ENCODE data around the gene RAB44.

Gene RAB44

DNA sequence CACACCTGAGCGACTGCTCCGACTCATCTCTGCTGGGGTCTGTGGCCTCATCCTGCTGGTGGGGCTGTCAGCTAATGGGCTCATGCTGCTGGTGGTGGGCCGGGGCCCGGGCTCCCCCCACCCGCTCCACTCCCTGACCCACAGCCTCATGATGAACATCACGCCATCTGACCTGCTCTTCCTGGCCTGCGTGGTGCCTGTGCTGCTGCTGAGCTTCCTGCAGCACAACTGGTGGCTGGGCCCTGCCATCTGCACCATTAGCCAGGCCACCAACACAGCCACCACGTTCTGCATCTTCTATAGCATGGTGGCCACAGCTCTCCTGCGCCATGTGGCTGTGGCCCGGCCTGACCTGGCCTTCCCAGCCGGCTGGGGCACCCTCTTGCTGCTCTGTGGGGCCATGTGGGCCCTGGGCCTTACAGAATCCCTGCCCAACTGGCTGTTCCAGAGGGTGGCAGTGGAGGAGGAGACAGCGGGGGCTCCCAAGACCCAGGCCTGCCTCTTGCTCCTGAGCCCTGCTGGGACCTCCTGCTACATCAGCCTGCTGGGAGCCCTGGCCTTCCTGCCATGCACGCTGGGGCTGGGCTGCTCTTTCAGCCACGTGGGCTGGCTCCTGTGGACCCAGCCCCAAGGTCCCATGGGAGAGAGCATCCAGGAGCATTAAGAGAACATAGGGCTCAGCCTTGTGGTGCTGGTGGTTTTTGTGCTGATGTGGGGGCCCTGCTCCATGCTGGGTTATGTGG lies 39.6 kb downstream of the RAB44 start:
- no peak overlapping the region for H3K27ac ChIP-seq (ENCODE audit: low read depth, low read length)
- H3K36me3 ChIP-seq (ENCODE audit: control insufficient read depth, insufficient read depth, low read length): no peaks in the 10 kb centered on the region
- 0 out of 2 replicates have a peak, but pooled peaks cover 10% of the 10 kb centered on the region for H3K4me1 ChIP-seq (ENCODE audit: control insufficient read depth, insufficient read depth, low read length)
- no peaks in the 10 kb centered on the region for H3K9me3 ChIP-seq (ENCODE audit: control insufficient read depth, insufficient read depth, low read length)
- no peak overlapping the region for H3K4me3 ChIP-seq (ENCODE audit: low read depth, low read length)
- no peak overlapping the region for H3K9ac ChIP-seq (ENCODE audit: low read depth, low read length)
- no peaks in the 10 kb centered on the region for H3K27me3 ChIP-seq (ENCODE audit: control insufficient read depth, insufficient read depth, low read length)

- no peaks in the 10 kb centered on the region for H3K9me3 ChIP-seq (ENCODE audit: control insufficient read depth, insufficient read depth, low read length)
- no peak overlapping the region for H3K4me3 ChIP-seq (ENCODE audit: low read depth, low read length)
- H3K4me1 ChIP-seq (ENCODE audit: control insufficient read depth, insufficient read depth, low read length): 0 out of 2 replicates have a peak, but pooled peaks cover 10% of the 10 kb centered on the region
- no peak overlapping the region for H3K27ac ChIP-seq (ENCODE audit: low read depth, low read length)
- H3K27me3 ChIP-seq (ENCODE audit: control insufficient read depth, insufficient read depth, low read length): no peaks in the 10 kb centered on the region
- H3K36me3 ChIP-seq (ENCODE audit: control insufficient read depth, insufficient read depth, low read length): no peaks in the 10 kb centered on the region
- H3K9ac ChIP-seq (ENCODE audit: low read depth, low read length): no peak overlapping the region
Measured at GRCh38 chr6:36738108-36738507, 40.5 kb downstream of the RAB44 start.

DNA sequence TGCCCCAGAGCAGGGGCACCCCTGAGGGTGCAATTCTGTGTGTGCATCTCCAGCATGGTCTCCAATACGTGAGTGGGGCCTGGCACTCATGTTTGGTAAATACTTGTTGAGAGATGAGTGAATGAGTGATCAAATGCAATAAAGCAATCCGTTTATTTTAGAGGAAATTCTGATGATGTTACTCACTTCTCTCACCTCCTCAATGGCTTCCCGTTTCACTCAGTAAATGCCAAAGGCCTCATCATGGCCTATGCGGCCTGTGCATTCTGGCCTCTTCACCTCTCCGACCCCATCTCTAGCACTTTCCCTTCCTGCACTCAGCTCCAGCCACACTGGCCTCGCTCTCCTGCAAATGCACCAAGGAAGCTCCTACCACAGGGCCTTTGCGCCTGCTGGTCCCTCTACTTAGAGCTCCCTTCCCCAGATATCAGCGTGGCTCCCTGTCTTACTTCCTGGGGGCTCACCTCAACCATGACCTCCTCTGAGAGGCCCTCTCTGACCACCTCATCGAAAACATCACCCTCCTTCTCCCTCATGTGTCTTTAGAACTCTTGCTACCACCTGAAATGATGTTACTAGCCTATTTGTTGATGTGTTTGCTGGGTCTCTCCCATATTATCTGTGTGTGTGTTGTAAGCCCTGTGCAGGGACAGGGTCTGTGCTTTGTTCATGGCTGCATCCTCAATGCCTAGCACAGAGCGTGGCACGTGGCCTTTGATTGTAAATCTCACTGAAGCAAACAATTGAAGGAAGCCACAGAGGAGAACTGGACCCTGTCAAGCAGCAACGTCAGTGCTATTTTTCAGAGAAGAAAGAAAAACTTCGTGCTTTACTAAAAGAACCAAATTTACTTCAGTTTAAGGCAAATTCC lies 42.6 kb downstream of the RAB44 start:
- Histone ChIP-seq H3K36me3 (ENCODE audit: control insufficient read depth, insufficient read depth, low read length) (no peaks in the 10 kb centered on the region), H3K9ac (ENCODE audit: low read depth, low read length) (no peak overlapping the region), H3K27me3 (ENCODE audit: control insufficient read depth, insufficient read depth, low read length) (no peaks in the 10 kb centered on the region), H3K9me3 (ENCODE audit: control insufficient read depth, insufficient read depth, low read length) (no peaks in the 10 kb centered on the region), H3K27ac (ENCODE audit: low read depth, low read length) (no peak overlapping the region), H3K4me3 (ENCODE audit: low read depth, low read length) (no peak overlapping the region), H3K4me1 (ENCODE audit: control insufficient read depth, insufficient read depth, low read length) (0 out of 2 replicates have a peak, but pooled peaks cover 7% of the 10 kb centered on the region)

- Histone ChIP-seq H3K9ac (ENCODE audit: low read depth, low read length) (no peak overlapping the region), H3K27ac (ENCODE audit: low read depth, low read length) (no peak overlapping the region), H3K27me3 (ENCODE audit: control insufficient read depth, insufficient read depth, low read length) (no peaks in the 10 kb centered on the region), H3K4me3 (ENCODE audit: low read depth, low read length) (no peak overlapping the region), H3K9me3 (ENCODE audit: control insufficient read depth, insufficient read depth, low read length) (no peaks in the 10 kb centered on the region), H3K36me3 (ENCODE audit: control insufficient read depth, insufficient read depth, low read length) (no peaks in the 10 kb centered on the region), H3K4me1 (ENCODE audit: control insufficient read depth, insufficient read depth, low read length) (0 out of 2 replicates have a peak, but pooled peaks cover under 1% of the 10 kb centered on the region)
Measured at GRCh38 chr6:36740818-36741179, 43.2 kb downstream of the RAB44 start.

DNA sequence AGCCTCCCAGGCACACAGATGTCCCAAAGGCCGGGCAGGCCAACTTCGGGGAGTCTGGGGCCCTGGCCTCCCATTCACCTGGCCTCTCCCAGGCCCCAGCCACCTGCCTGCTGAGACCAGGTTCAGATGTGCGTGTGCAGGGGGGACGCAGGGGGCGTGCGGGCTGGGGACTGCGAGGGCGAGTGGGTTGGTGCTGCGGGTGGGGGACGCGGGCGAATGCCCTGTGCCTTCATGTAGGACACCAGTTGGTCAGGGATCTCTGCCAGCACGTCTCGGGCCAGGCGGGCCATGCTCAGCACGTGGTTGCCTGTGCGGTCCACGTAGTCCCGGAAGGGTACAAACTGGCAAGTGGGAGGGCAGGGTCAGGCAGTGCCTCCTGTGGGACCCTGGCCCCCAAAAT lies 44.5 kb downstream of the RAB44 start:
- no peaks in the 10 kb centered on the region for H3K27me3 ChIP-seq (ENCODE audit: control insufficient read depth, insufficient read depth, low read length)
- no peaks in the 10 kb centered on the region for H3K36me3 ChIP-seq (ENCODE audit: control insufficient read depth, insufficient read depth, low read length)
- H3K27ac ChIP-seq (ENCODE audit: low read depth, low read length): no peak overlapping the region
- no peak overlapping the region for H3K9ac ChIP-seq (ENCODE audit: low read depth, low read length)
- no peaks in the 10 kb centered on the region for H3K9me3 ChIP-seq (ENCODE audit: control insufficient read depth, insufficient read depth, low read length)
- H3K4me3 ChIP-seq (ENCODE audit: low read depth, low read length): no peak overlapping the region
- H3K4me1 ChIP-seq (ENCODE audit: control insufficient read depth, insufficient read depth, low read length): no peaks in the 10 kb centered on the region

- Histone ChIP-seq H3K27ac (ENCODE audit: low read depth, low read length) (no peak overlapping the region), H3K36me3 (ENCODE audit: control insufficient read depth, insufficient read depth, low read length) (no peaks in the 10 kb centered on the region), H3K4me3 (ENCODE audit: low read depth, low read length) (no peak overlapping the region), H3K4me1 (ENCODE audit: control insufficient read depth, insufficient read depth, low read length) (no peaks in the 10 kb centered on the region), H3K9me3 (ENCODE audit: control insufficient read depth, insufficient read depth, low read length) (no peaks in the 10 kb centered on the region), H3K27me3 (ENCODE audit: control insufficient read depth, insufficient read depth, low read length) (no peaks in the 10 kb centered on the region), H3K9ac (ENCODE audit: low read depth, low read length) (no peak overlapping the region)
Measured at GRCh38 chr6:36743032-36743431, 45.4 kb downstream of the RAB44 start.

DNA sequence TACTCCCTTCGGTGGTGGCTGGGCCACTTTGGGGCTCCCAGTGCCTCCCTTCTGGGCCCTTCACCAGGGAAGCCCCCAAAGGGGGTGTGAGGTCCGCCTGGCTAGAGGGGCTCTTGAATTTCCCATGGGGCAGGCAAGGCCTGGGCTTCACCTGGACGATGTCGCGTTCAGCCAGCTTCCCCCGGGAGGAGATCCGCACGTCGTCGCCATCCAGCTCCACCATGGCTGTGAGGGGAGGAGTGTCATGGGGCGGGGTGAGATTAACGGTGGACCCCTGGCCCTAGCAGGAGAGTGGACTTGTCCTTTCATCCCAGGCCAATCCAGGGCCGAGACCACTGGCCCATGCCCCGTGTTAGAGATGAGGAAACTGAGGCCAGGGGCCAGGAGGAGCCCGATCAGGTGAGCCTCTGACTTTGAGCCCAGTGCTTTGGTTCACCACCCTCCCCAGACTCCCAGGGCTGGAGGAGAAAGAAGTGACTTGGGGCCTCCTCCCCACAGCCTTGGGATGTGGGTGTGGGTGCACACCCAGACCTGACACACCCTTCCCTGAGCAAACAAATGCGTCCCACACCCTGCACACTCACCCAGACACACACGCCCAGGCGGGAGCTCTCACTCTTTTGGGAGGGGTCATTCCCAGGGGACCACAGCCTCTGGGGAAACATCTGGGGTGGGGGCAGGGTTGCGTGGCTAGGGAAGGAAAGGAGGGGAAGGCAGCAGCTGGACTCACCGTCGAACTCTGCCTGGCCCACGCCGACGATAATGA lies 46.1 kb downstream of the RAB44 start:
- no peaks in the 10 kb centered on the region for H3K4me1 ChIP-seq (ENCODE audit: control insufficient read depth, insufficient read depth, low read length)

GRCh38 chr6:36744304-36744673 lies 46.7 kb downstream of the RAB44 start:
- Histone ChIP-seq H3K4me3 (ENCODE audit: low read depth, low read length) (no peak overlapping the region), H3K27me3 (ENCODE audit: control insufficient read depth, insufficient read depth, low read length) (no peaks in the 10 kb centered on the region), H3K36me3 (ENCODE audit: control insufficient read depth, insufficient read depth, low read length) (no peaks in the 10 kb centered on the region), H3K27ac (ENCODE audit: low read depth, low read length) (no peak overlapping the region), H3K9ac (ENCODE audit: low read depth, low read length) (no peak overlapping the region), H3K9me3 (ENCODE audit: control insufficient read depth, insufficient read depth, low read length) (no peaks in the 10 kb centered on the region), H3K4me1 (ENCODE audit: control insufficient read depth, insufficient read depth, low read length) (no peaks in the 10 kb centered on the region)

More for the DNA sequence above, 46.1 kb downstream of the RAB44 start:
- H3K9me3 ChIP-seq (ENCODE audit: control insufficient read depth, insufficient read depth, low read length): no peaks in the 10 kb centered on the region
- H3K27ac ChIP-seq (ENCODE audit: low read depth, low read length): no peak overlapping the region
- H3K27me3 ChIP-seq (ENCODE audit: control insufficient read depth, insufficient read depth, low read length): no peaks in the 10 kb centered on the region
- no peaks in the 10 kb centered on the region for H3K36me3 ChIP-seq (ENCODE audit: control insufficient read depth, insufficient read depth, low read length)
- no peak overlapping the region for H3K4me3 ChIP-seq (ENCODE audit: low read depth, low read length)
- H3K9ac ChIP-seq (ENCODE audit: low read depth, low read length): no peak overlapping the region

DNA sequence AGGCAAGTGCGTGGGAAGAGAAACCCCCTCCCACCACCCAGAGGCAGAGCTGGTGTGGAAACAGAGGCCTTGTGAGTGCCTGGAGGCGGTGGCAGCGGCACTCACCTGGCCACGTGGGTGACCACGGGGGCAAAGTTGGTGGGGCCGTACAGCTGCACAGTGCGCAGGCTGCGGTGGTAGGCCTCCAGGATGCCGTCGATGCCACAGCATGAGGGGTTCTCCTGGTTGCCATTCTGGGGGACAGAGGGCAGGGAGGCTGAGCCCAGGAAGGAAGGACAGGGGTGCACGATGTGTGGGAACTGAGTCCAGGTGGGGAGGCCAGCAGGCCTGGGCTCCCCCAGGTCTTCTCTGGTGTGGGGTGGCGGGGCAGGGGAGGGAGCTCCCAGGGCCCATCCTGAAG lies 47.7 kb downstream of the RAB44 start:
- no peak overlapping the region for H3K27ac ChIP-seq (ENCODE audit: low read depth, low read length)
- H3K9ac ChIP-seq (ENCODE audit: low read depth, low read length): no peak overlapping the region
- H3K4me1 ChIP-seq (ENCODE audit: control insufficient read depth, insufficient read depth, low read length): no peaks in the 10 kb centered on the region
- H3K36me3 ChIP-seq (ENCODE audit: control insufficient read depth, insufficient read depth, low read length): no peaks in the 10 kb centered on the region
- H3K4me3 ChIP-seq (ENCODE audit: low read depth, low read length): no peak overlapping the region
- no peaks in the 10 kb centered on the region for H3K9me3 ChIP-seq (ENCODE audit: control insufficient read depth, insufficient read depth, low read length)
- no peaks in the 10 kb centered on the region for H3K27me3 ChIP-seq (ENCODE audit: control insufficient read depth, insufficient read depth, low read length)

DNA sequence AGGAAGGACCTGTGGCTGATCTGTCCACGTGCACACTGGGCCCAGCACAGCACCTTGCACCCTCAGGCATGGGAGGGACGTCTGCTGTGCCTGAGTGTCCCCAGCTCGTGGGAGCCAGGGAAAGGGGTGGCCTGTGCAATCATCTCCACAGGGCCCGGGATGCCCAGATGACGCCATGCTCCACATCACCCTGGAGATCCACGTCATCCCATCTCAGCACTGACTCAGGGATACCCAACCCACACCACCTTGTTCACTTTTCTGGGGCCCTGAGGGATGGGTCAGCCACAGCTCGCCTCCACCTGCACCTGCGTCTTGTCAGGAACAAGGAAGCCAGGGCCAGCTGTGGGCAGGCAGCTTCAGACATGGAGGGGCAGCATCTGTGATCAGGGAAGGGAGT lies 48.2 kb downstream of the RAB44 start:
- Histone ChIP-seq H3K27ac (ENCODE audit: low read depth, low read length) (no peak overlapping the region), H3K4me1 (ENCODE audit: control insufficient read depth, insufficient read depth, low read length) (no peaks in the 10 kb centered on the region), H3K27me3 (ENCODE audit: control insufficient read depth, insufficient read depth, low read length) (no peaks in the 10 kb centered on the region), H3K9ac (ENCODE audit: low read depth, low read length) (no peak overlapping the region), H3K4me3 (ENCODE audit: low read depth, low read length) (no peak overlapping the region), H3K36me3 (ENCODE audit: control insufficient read depth, insufficient read depth, low read length) (no peaks in the 10 kb centered on the region), H3K9me3 (ENCODE audit: control insufficient read depth, insufficient read depth, low read length) (no peaks in the 10 kb centered on the region)

Data from HUES48 (cell line).